Measurements from ENCODE around the gene PSPH.

DNA sequence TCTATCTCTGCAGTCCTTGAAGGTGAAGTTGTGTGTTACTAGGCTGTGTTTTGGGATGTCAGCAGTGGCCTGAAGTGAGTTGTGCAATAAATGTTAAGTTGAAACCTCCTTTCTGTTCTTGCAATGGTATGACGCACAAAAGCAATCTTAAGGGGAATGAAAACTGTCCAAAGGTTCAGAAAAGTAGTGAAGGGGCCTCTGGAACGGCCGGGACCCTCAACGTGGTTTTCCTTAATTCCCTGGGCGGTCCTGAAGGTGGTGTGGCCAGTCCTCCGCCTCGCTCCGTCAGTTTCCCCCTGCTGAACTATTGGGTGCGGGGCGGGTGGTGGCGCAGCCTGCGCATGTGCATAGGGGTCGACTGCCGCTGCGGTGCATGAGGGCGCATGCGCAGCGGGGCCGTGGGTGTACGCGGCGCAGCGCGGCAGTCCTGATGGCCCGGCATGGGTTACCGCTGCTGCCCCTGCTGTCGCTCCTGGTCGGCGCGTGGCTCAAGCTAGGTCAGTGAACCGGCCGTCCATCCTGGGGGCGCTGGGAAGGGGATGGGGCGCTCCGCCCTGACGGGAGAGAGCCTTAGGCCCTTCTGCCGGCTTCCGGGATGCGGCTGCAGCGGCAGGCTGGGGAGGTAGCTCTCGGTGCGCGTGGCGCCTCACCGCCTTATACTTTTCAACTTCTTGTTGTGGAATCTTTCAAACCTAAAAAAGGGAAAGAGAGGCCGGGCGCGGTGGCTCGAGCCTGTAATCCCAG lies 12.8 kb upstream of the PSPH start, which contains the start of gene SUMF2:
- peak; percentile 99 for TF ChIP-seq POLR2AphosphoS5 (IDR thresholded peaks at IDR 0.05; ENCODE audit: borderline replicate concordance, low read depth, low read length)
- no peak for TF ChIP-seq EZH2 (IDR thresholded peaks at IDR 0.05)

All from SK-N-MC (cell line).